HEK293 (cell line): ENCODE results near the gene TCAP.
A peak's percentile ranks its signal among the peaks of the same experiment; 100 is the strongest.

Experiments
- OVOL3 ChIP-seq: fragments of 450-650 bp; formaldehyde crosslinking; IDR thresholded peaks from 2 replicates; pipeline ENCODE4 v1.5.1; 2016; ENCODE audit warnings: missing biosample characterization, missing genetic modification characterization
- ZNF266 ChIP-seq: fragments of 450-650 bp; formaldehyde crosslinking; IDR thresholded peaks from 2 replicates; pipeline ENCODE4 v1.5.1; 2016; ENCODE audit warnings: missing biosample characterization, missing genetic modification characterization, low read depth
- ZNF335 ChIP-seq: fragments of 450-650 bp; formaldehyde crosslinking; conservative IDR thresholded peaks from 2 replicates; pipeline ENCODE4 v1.5.1; 2016; ENCODE audit warnings: missing biosample characterization, missing genetic modification characterization
- ZNF660 ChIP-seq: fragments of 450-650 bp; IDR thresholded peaks from 2 replicates; pipeline ENCODE4 v1.5.1; 2018; ENCODE audit warnings: missing biosample characterization, mild to moderate bottlenecking, missing genetic modification characterization

DNA sequence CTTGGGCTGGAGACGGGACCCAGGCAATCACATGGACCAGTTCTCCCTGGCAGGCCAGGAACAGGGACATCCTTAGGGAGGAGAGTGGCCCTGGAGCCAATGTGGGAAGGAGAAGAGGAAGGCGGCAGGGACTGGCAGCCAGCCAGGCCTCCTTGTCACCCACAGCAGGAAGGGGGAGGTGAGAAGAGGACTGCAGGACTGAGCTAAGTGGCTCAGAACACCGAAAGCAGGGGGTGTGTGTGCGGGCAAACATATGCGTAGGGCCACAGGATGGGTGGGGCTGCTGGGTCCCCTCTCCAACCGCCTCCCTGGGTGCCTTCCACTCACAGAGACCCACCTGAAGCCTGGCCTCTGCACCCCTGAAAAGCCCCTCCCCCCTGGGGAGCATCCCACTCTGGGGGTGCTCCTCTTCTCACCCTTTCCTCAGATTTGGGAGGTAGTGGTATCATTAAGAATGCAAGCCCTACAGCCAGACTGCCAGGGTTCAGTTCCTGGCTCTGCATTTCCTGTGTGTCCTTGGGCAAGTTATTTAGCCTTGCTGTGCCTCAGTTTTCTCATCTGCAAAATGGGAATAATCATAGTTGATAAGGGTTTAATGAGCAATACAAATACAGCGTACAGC lies 11.2 kb downstream of the TCAP start:
- TF ChIP-seq ZNF335 (tag by site-specific recombination) (no peak), OVOL3 (tag by site-specific recombination) (no peak), ZNF266 (tag by site-specific recombination) (no peak), ZNF660 (peak; percentile 48; the same call in 1 of the 2 replicates)
